ENCODE results near the gene CCDC134. TPM values are rescaled to one million over a fixed set of nuclear protein-coding genes. Genes with fewer than 3 reads are reported as not detected.

Gene CCDC134
- total and polyA plus RNA-seq, 7 donors: 2.2 to 7.8 (median 4.9) TPM

- H3K4me1 ChIP-seq: peaks cover 32% of the 10 kb centered on the region
- peaks cover 0 to 10% of the 10 kb centered on the region in 2 donors for H3K36me3 ChIP-seq (ENCODE audit: insufficient read depth in 1 of 2, low read depth in 1 of 2)
- H3K27me3 ChIP-seq (ENCODE audit: insufficient read depth in 3 of 3, low read length in 2 of 3): no peaks in the 10 kb centered on the region
- no peak for TF ChIP-seq CTCF (IDR thresholded peaks at IDR 0.05)
- H3K27ac ChIP-seq: no peak overlapping the region
- H3K9me3 ChIP-seq: no peaks in the 10 kb centered on the region
- intact Hi-C loops (cut with DNase I): no loop called here
- ATAC-seq (peak in 3 of 4 donors; percentile 65 to 72 (median 66)), DNase-seq (no peak)
- WGBS, 3 donors: 28 to 71% (median 29%) methylated on average over 2 of the region's 2 CpGs
- no peak overlapping the region for H3K4me3 ChIP-seq
Measured at GRCh38 chr22:41847300-41847699, 46.8 kb downstream of the CCDC134 start.

- Histone ChIP-seq H3K27ac (no peak overlapping the region), H3K27me3 (ENCODE audit: insufficient read depth in 3 of 3, low read length in 2 of 3) (no peaks in the 10 kb centered on the region), H3K4me1 (peaks cover 28% of the 10 kb centered on the region), H3K9me3 (no peaks in the 10 kb centered on the region), H3K4me3 (no peak overlapping the region), H3K36me3 (ENCODE audit: insufficient read depth in 1 of 2, low read depth in 1 of 2) (peaks cover 0 to 10% of the 10 kb centered on the region in 2 donors)
- intact Hi-C loops (cut with DNase I): no loop called here
- no peak for TF ChIP-seq CTCF (IDR thresholded peaks at IDR 0.05)
- 78 to 87% (median 79%) methylated on average over 5 of the region's 5 CpGs for WGBS, 3 donors
- peak in 3 of 4 donors; percentile 31 to 48 (median 37) for ATAC-seq
- DNase-seq: peak in 1 of 2 donors; percentile 56
Measured at GRCh38 chr22:41848468-41848867, 48.0 kb downstream of the CCDC134 start.

GRCh38 chr22:41856469-41856868 is 56.0 kb downstream of the CCDC134 start:
- Histone ChIP-seq H3K27me3 (ENCODE audit: insufficient read depth in 3 of 3, low read length in 2 of 3) (no peaks in the 10 kb centered on the region), H3K36me3 (ENCODE audit: insufficient read depth in 1 of 2, low read depth in 1 of 2) (peaks cover 0 to under 1% of the 10 kb centered on the region in 2 donors), H3K4me3 (no peak overlapping the region), H3K27ac (no peak overlapping the region), H3K4me1 (peaks cover 18% of the 10 kb centered on the region), H3K9me3 (no peaks in the 10 kb centered on the region)
- ATAC-seq (no peak), DNase-seq (no peak)
- 66 to 83% (median 76%) methylated on average over 2 of the region's 2 CpGs for WGBS, 3 donors
- intact Hi-C loops (cut with DNase I): loop anchor here in 1 of 2 donors (5.0 kb wide), 1 partner anchor 34 kb away; no protein-coding TSS in a partner anchor
- TF ChIP-seq CTCF (IDR thresholded peaks at IDR 0.05): no peak

- peak; percentile 86 to 88 (median 87) for ATAC-seq
- peak in 1 of 2 donors; percentile 39 for DNase-seq
Measured at GRCh38 chr22:41857155-41857859, 56.8 kb downstream of the CCDC134 start.

More at GRCh38 chr22:41857155-41857859, 56.8 kb downstream of the CCDC134 start:
- Histone ChIP-seq H3K4me3 (no peak overlapping the region), H3K4me1 (peaks cover 25% of the 10 kb centered on the region), H3K9me3 (no peaks in the 10 kb centered on the region), H3K27me3 (ENCODE audit: insufficient read depth in 3 of 3, low read length in 2 of 3) (no peaks in the 10 kb centered on the region), H3K27ac (peak overlapping the region; percentile 61), H3K36me3 (ENCODE audit: insufficient read depth in 1 of 2, low read depth in 1 of 2) (no peaks in the 10 kb centered on the region)
- intact Hi-C loops (cut with DNase I): loop anchor here in 1 of 2 donors (5.0 kb wide), 1 partner anchor 35 kb away; no protein-coding TSS in a partner anchor
- WGBS, 3 donors: 56 to 59% (median 58%) methylated on average over 7 of the region's 7 CpGs
- TF ChIP-seq CTCF (IDR thresholded peaks at IDR 0.05): peak; percentile 53
